Renal cortex interstitium (tissue), 11 donors: ENCODE measurements around the gene CLN5. TPM values are rescaled to one million over a fixed set of nuclear protein-coding genes. Genes with fewer than 3 reads are reported as not detected.

Source experiments
- DNase-seq, 11 donors: peaks; one replicate each; pipeline ENCODE4 v3.0.0-alpha.2; 2013; ENCODE audit warnings: low read depth in 9 of 11, low spot score in 4 of 11; ENCODE audit errors: extremely low read depth in 1 of 11
- polyA plus RNA-seq, 3 donors: library from polyadenylated mRNA; unstranded; fragments of 120-200 nt; gene quantifications; one replicate each; pipeline ENCODE4 v1.2.1, GENCODE V29; 2013; ENCODE audit not compliant: insufficient read length in 3 of 3

Gene CLN5
- polyA plus RNA-seq, 3 donors, result 40.8 to 53.9 (median 50.7) TPM

DNA sequence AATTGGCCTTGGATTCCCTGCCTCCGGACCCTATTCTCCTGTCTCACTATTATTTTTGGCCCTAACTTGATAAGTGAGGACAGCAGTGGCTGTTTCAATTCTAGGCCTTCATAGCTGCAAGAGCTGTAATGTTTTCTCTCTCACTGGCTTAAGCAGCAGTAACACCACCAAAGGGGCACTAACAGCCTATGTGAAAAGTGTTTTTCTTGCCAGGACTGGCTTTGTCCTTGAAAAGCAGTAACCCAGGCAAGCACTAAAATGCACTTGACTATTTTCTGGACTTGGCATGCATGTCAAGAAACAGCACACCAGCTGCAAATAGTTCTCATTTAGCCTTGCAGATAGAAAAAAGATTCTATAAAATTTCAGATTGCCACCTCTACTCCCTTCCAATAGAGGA lies 44.4 kb downstream of the CLN5 start:
- DNase-seq, result no peak

DNA sequence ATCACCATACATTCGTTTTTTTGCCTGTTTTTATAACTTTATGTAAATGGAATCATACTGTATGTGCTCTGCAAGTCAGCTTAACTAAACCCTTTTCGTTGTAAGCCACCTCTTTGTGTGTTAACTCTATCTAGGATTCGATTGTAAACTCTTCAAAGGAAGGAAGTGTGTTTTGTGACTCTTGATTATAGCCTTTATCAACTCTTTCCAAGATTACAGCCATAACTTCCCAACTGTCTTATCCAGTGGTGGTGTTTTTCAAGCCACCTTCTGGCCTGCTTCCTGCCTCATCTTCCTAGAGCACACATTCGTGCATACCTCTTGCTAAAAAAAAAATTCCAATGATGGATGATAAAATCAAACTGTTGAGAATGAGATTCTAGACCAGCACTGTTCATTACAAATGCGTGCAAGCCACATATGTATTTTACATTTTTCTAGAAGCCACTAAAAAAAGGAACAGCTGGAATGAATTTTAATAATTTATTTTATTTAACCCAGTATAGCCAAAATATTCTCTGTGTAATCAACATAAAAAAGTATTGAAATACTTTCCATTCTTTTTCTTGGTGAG lies 47.1 kb downstream of the CLN5 start:
- no peak for DNase-seq

DNA sequence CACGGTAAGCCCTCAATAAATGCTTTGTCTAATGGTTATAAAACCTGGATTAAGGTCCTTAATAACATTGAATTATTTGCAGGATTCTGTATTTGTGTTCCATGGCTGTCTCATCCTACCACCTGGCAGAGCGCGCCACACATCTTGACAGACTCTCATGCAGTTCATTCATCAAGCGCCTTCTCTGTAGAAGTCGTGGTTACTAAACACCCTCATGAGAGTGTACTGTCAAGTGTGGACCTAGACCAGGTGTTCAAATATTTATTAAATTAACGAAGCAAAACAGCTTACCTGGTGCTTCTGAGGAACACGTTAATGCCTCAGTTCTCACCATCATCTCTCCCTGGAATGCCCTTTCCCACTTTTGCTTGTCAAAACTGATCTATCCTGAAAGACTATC lies 48.2 kb downstream of the CLN5 start:
- no peak for DNase-seq

GRCh38 chr13:77040835-77041234 lies 49.0 kb downstream of the CLN5 start:
- DNase-seq, result no peak

GRCh38 chr13:77042566-77043177 lies 50.8 kb downstream of the CLN5 start:
- DNase-seq, result no peak

DNA sequence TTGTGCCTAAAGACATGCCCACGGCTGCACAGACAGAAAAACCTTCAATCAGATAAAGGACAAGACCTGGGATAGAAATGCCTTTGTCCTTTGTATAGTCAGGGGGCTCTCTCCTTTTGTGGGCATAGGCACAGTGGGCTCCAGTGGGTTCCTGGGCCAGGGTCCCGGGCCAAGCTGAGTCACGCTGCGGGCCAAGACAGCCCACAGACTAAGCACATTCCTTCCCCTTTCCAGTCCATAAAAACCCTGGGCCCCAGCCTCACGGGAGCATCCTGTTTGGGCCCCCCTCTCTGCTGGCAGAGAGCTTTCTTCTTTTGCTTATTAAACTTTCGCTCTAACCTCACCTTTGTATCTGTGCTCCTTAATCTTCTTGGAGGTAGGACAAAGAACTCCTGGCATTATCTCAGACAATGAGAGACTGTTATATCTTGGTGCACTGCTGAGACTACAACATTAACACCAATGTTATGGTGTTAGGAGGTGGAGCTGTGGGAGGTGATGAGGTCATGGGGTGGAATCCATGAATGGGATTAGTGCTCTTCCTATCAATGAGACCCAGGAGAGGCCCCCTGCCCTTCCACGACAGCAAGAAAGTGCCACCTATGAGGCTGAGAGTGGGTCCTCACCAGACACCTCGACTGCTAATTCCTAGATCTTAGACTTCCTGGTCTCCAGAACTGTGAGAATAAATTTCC lies 55.9 kb downstream of the CLN5 start:
- no peak for DNase-seq

DNA sequence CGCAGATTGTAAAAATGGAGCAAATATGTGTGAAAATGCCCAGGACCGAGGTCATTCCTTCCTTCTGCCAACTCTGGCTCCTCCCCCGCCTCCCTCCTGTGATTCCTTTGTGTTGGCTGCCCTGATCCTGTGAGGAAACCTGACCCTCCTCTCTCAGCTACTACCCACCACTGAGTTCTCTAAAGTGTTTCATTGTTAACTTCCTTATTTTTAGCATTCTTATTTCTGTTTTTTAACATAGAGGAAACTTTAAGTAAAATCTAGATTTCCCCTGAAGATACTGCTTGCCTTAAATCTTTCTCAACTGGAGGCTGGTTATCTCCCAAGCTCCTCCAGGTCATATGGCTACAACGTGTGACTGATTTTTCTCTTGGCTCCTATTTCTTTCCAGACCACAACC lies 56.8 kb downstream of the CLN5 start:
- DNase-seq, result no peak

DNA sequence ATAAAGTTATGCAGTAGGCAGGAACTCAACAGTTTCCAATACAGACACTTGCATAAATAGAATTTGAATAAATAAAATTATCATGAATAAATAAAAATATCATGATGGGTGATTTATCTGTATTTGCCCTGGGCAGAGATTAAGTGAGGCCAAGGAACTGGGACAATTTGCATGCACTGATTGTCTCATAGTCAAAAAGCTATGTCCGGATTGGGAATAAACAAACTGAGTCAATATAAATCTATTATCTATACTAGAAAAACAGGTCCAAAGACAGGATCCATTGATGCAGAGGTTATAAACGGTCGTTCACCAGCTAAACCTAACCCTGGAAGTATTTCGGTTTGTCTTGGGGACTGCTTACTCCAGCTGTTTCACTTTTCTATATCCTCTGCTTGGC lies 61.3 kb downstream of the CLN5 start:
- DNase-seq, result no peak

Other genes starting within 250 kb of the CLN5 start
- 10 to 100 TPM; 87.9 to 92.8 (median 90.1) TPM for gene KCTD12, start 105.7 kb upstream of the CLN5 start, polyA plus RNA-seq
- gene ACOD1, start 43.6 kb upstream of the CLN5 start, polyA plus RNA-seq, result not detected
- 10 to 100 TPM; 51.8 to 63.4 (median 61.9) TPM for gene FBXL3, start 35.1 kb downstream of the CLN5 start, polyA plus RNA-seq